Hepatocyte (in vitro differentiated cells): Measurements from ENCODE around the gene GNAI2. TPM values are rescaled to one million over a fixed set of nuclear protein-coding genes. Genes with fewer than 3 reads are reported as not detected.

ENCODE experiments used
- DNase-seq: peaks from one replicate; pipeline ENCODE4 v3.0.0-alpha.2; 2016; ENCODE audit warnings: low spot score
- H2AFZ ChIP-seq: fragments of 200-600 bp; sonication (generic); 2 replicates; pipeline ENCODE4 v1.6.0; 2016; ENCODE audit warnings: antibody characterized with exemption, mild to moderate bottlenecking
- H3K27ac ChIP-seq: fragments of 200-600 bp; sonication (generic); 2 replicates; pipeline ENCODE4 v1.5.1; 2016; ENCODE audit warnings: mild to moderate bottlenecking
- H3K27me3 ChIP-seq: fragments of 200-600 bp; sonication (generic); 2 replicates; pipeline ENCODE4 v1.6.1; 2016
- H3K36me3 ChIP-seq: fragments of 200-600 bp; sonication (generic); replicated peaks from 2 replicates; pipeline ENCODE4 v1.5.1; 2016; ENCODE audit warnings: low read depth; ENCODE audit not compliant: insufficient read depth
- H3K4me1 ChIP-seq: fragments of 200-600 bp; sonication (generic); 2 replicates; pipeline ENCODE4 v1.5.1; 2016; ENCODE audit warnings: mild to moderate bottlenecking, moderate library complexity; ENCODE audit not compliant: insufficient read depth
- H3K4me2 ChIP-seq: fragments of 200-600 bp; sonication (generic); 2 replicates; pipeline ENCODE4 v1.6.0; 2016
- H3K4me3 ChIP-seq: fragments of 200-600 bp; sonication (generic); 2 replicates; pipeline ENCODE4 v1.5.1; 2016; ENCODE audit warnings: mild to moderate bottlenecking
- H3K79me2 ChIP-seq: fragments of 200-600 bp; sonication (generic); 2 replicates; pipeline ENCODE4 v1.6.0; 2017; ENCODE audit warnings: mild to moderate bottlenecking
- H3K9me2 ChIP-seq: fragments of 200-600 bp; sonication (generic); replicated peaks from 2 replicates; pipeline ENCODE4 v1.6.0; 2017; ENCODE audit warnings: mild to moderate bottlenecking; ENCODE audit not compliant: insufficient read depth
- H3K9me3 ChIP-seq: fragments of 200-600 bp; sonication (generic); 2 replicates; pipeline ENCODE4 v1.5.1; 2016; ENCODE audit warnings: low read depth, mild to moderate bottlenecking
- H4K20me1 ChIP-seq: fragments of 200-600 bp; sonication (generic); 2 replicates; pipeline ENCODE4 v1.6.0; 2016; ENCODE audit warnings: mild to moderate bottlenecking; ENCODE audit not compliant: insufficient read depth, poor library complexity, severe bottlenecking
- EZH2 ChIP-seq: fragments of 200-600 bp; sonication (generic); IDR thresholded peaks from 2 replicates; pipeline ENCODE4 v1.6.1; 2016; ENCODE audit warnings: antibody characterized with exemption, mild to moderate bottlenecking, borderline replicate concordance
- EZH2phosphoT487 ChIP-seq: fragments of 200-600 bp; sonication (generic); IDR thresholded peaks from one replicate; pipeline ENCODE4 v1.6.1; 2018; ENCODE audit warnings: antibody characterized with exemption, mild to moderate bottlenecking, low read depth, moderate library complexity; ENCODE audit not compliant: unreplicated experiment, severe bottlenecking
- WGBS: methylation state at CpG from one replicate; pipeline ENCODE4 v1.1.6; 2016; ENCODE audit warnings: low lambda C conversion rate; ENCODE audit errors: missing lambda C conversion rate; 5-methylcytosine and 5-hydroxymethylcytosine counted together
- polyA plus RNA-seq: library from polyadenylated mRNA; unstranded; fragments of >200 nt; fragmentation: Nextera tagmentation; extraction: Ambion mirVana; gene quantifications from 2 replicates; pipeline ENCODE4 v1.2.1, GENCODE V29; 2016
- total RNA-seq: library from RNA; depleted of rRNA; stranded (reverse); fragments of >200 nt; gene quantifications from 2 replicates; pipeline ENCODE4 v1.2.3, GENCODE V29; 2014
- TF ChIP-seq, protein P1 (sequence below): fragments of 200-600 bp; sonication (generic); IDR thresholded peaks from 2 replicates; pipeline ENCODE4 v1.5.1; 2016; ENCODE audit warnings: antibody characterized with exemption, mild to moderate bottlenecking; ENCODE audit not compliant: poor library complexity

Gene GNAI2
- total and polyA plus RNA-seq, 2 experiments from 2014 or later: 103 to 233 TPM

GRCh38 chr3:50201573-50202315 is 34.3 kb upstream of the GNAI2 start:
- DNase-seq: peak; percentile 40
- no peak overlapping the region for H3K27ac ChIP-seq
- no peaks in the 10 kb centered on the region for H3K79me2 ChIP-seq
- no peaks in the 10 kb centered on the region for H4K20me1 ChIP-seq
- H3K27me3 ChIP-seq: peaks cover 25% of the 10 kb centered on the region
- WGBS: 68% methylated on average over 10 of the region's 10 CpGs
- peaks cover 14% of the 10 kb centered on the region for H3K4me1 ChIP-seq
- no peaks in the 10 kb centered on the region for H3K9me2 ChIP-seq
- H3K4me3 ChIP-seq: no peak overlapping the region
- no peaks in the 10 kb centered on the region for H3K9me3 ChIP-seq
- no peak overlapping the region for H2AFZ ChIP-seq
- no peak overlapping the region for H3K4me2 ChIP-seq
- TF ChIP-seq EZH2 (no peak), EZH2phosphoT487 (no peak)
- TF ChIP-seq, protein P1, sequence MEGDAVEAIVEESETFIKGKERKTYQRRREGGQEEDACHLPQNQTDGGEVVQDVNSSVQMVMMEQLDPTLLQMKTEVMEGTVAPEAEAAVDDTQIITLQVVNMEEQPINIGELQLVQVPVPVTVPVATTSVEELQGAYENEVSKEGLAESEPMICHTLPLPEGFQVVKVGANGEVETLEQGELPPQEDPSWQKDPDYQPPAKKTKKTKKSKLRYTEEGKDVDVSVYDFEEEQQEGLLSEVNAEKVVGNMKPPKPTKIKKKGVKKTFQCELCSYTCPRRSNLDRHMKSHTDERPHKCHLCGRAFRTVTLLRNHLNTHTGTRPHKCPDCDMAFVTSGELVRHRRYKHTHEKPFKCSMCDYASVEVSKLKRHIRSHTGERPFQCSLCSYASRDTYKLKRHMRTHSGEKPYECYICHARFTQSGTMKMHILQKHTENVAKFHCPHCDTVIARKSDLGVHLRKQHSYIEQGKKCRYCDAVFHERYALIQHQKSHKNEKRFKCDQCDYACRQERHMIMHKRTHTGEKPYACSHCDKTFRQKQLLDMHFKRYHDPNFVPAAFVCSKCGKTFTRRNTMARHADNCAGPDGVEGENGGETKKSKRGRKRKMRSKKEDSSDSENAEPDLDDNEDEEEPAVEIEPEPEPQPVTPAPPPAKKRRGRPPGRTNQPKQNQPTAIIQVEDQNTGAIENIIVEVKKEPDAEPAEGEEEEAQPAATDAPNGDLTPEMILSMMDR: no peak
- no peaks in the 10 kb centered on the region for H3K36me3 ChIP-seq

DNA sequence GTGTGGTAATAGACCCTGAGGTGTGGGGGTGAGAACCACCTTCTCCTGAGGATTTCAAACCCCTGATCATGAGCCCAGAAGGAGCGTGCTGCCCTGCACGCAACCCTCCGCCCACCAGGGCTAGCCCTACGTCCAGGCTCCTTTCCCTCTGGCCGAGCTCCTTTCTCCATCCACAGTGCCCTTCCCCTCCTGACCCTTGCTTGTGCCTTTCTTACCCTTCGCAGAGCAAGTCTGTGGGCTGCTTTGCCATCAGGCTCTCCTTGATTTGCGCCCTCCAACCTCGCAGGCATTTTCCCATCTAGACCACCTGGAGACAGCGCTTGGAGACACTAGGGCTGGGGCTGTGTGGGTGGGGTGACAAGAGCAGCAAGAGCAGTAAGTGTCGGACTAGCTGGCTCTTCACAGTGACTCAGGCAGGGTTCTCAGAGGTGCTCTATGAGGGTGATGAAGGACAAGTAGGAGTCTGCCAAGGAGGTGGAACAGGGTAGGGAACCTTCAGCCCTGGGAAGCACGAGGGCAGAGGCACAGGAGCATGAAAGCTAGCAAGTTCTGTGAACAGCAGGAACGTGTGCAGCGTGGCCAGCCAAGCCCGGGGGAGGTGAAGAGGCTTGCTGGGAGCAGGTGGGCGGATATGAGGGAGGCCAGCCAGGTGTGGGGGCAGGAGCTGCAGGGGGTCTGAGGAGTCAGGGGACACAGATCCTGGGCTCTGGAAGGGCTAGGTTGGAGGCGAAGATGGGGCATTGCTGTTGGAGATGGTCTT is 33.5 kb upstream of the GNAI2 start:
- Histone ChIP-seq H3K27me3 (peaks cover 30% of the 10 kb centered on the region), H3K36me3 (no peaks in the 10 kb centered on the region), H3K9me2 (no peaks in the 10 kb centered on the region), H2AFZ (no peak overlapping the region), H3K79me2 (no peaks in the 10 kb centered on the region), H3K4me3 (no peak overlapping the region), H3K27ac (no peak overlapping the region), H3K4me2 (no peak overlapping the region), H3K4me1 (peaks cover 14% of the 10 kb centered on the region), H4K20me1 (no peaks in the 10 kb centered on the region), H3K9me3 (no peaks in the 10 kb centered on the region)
- no peak for DNase-seq
- TF ChIP-seq EZH2phosphoT487 (no peak), EZH2 (no peak)
- TF ChIP-seq, protein P1: no peak
- WGBS: 86% methylated on average over 16 of the region's 16 CpGs

- no peaks in the 10 kb centered on the region for H3K9me2 ChIP-seq
- H3K4me3 ChIP-seq: no peak overlapping the region
- H3K4me1 ChIP-seq: peaks cover 14% of the 10 kb centered on the region
- no peaks in the 10 kb centered on the region for H3K79me2 ChIP-seq
- H2AFZ ChIP-seq: no peak overlapping the region
- H3K27me3 ChIP-seq: peaks cover 30% of the 10 kb centered on the region
- TF ChIP-seq, protein P1: no peak
- TF ChIP-seq EZH2phosphoT487: no peak
- TF ChIP-seq EZH2: no peak
- H3K4me2 ChIP-seq: no peak overlapping the region
- no peaks in the 10 kb centered on the region for H4K20me1 ChIP-seq
- no peak for DNase-seq
- H3K27ac ChIP-seq: no peak overlapping the region
- 73% methylated on average over 9 of the region's 9 CpGs for WGBS
- no peaks in the 10 kb centered on the region for H3K36me3 ChIP-seq
- no peaks in the 10 kb centered on the region for H3K9me3 ChIP-seq
These were observed 32.7 kb upstream of the GNAI2 start for GRCh38 chr3:50203113-50203808.
